ENCODE measurements around the gene EEF2KMT.

DNA sequence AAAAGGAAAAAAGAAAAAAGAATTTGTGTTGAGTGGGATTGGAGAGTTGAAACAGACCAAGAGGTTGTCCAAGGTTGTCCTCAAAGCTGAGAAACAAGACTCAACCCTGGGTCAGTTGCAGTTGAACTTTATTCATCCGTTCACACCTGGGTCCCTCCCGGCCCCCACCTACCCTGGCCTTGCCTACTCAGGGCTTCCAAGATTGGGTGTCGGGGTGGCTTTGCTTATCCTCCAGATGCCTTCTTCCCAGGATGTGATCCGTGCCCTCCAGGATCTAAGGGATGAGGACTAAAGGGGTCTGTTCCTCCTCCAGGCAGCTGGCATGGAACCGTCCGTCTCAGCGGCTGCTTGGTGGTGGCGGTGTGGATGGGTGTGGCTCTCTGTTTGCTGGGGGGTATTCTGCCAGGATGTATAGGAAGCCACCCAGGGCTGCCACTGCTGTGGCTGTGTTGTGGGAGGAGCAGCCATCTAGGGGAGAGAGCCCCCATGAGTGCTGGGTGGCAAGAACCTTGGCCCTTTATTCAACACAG lies 53.5 kb downstream of the EEF2KMT start:
- TF ChIP-seq, protein P1, sequence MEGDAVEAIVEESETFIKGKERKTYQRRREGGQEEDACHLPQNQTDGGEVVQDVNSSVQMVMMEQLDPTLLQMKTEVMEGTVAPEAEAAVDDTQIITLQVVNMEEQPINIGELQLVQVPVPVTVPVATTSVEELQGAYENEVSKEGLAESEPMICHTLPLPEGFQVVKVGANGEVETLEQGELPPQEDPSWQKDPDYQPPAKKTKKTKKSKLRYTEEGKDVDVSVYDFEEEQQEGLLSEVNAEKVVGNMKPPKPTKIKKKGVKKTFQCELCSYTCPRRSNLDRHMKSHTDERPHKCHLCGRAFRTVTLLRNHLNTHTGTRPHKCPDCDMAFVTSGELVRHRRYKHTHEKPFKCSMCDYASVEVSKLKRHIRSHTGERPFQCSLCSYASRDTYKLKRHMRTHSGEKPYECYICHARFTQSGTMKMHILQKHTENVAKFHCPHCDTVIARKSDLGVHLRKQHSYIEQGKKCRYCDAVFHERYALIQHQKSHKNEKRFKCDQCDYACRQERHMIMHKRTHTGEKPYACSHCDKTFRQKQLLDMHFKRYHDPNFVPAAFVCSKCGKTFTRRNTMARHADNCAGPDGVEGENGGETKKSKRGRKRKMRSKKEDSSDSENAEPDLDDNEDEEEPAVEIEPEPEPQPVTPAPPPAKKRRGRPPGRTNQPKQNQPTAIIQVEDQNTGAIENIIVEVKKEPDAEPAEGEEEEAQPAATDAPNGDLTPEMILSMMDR (conservative IDR thresholded peaks at IDR 0.05; ENCODE audit: low read length) = no peak
- TF ChIP-seq EZH2phosphoT487 (IDR thresholded peaks at IDR 0.05; ENCODE audit: borderline replicate concordance, low read depth, low read length) = no peak
